Bronchial epithelial cell (primary cell): ENCODE data around the gene AOPEP. TPM values are rescaled to one million over a fixed set of nuclear protein-coding genes. Genes with fewer than 3 reads are reported as not detected.

ENCODE experiments used
- DNase-seq: peaks from one replicate; pipeline ENCODE4 v3.0.0-alpha.2; 2010; ENCODE audit warnings: low read depth
- FAIRE-seq: peaks from 2 replicates; lab custom pipeline; 2011; peaks lifted over from hg19 to GRCh38; lab: Jason Lieb, UNC
- H3K27me3 ChIP-seq: 2 replicates; pipeline ENCODE4 v1.5.1; 2011; ENCODE audit warnings: low read length; ENCODE audit not compliant: control insufficient read depth, insufficient read depth
- H3K36me3 ChIP-seq: 2 replicates; pipeline ENCODE4 v1.5.1; 2011; ENCODE audit warnings: low read length; ENCODE audit not compliant: control insufficient read depth, insufficient read depth
- H3K4me3 ChIP-seq: 2 replicates; pipeline ENCODE4 v1.5.1; 2011; ENCODE audit warnings: mild to moderate bottlenecking, low read depth, low read length, control low read depth
- CTCF ChIP-seq: IDR thresholded peaks from 2 replicates; pipeline ENCODE4 v1.5.1; 2011; ENCODE audit warnings: mild to moderate bottlenecking, moderate library complexity, low read length, control low read depth, inconsistent platforms; ENCODE audit not compliant: insufficient read depth, severe bottlenecking
- total RNA-seq: library from RNA; depleted of rRNA; stranded (reverse); fragments of >200 nt; gene quantifications from 2 replicates; pipeline ENCODE4 v1.2.1, GENCODE V29; 2014

AOPEP gene
- total RNA-seq, 1 donor from 2014 or later, result 91.1 TPM

GRCh38 chr9:94903961-94904421, 177.5 kb downstream of the AOPEP start:
- FAIRE-seq, result no peak
- TF ChIP-seq CTCF, result no peak
- Histone ChIP-seq H3K36me3 (no peaks in the 10 kb centered on the region), H3K4me3 (no peak overlapping the region), H3K27me3 (no peaks in the 10 kb centered on the region)
- DNase-seq, result no peak

DNA sequence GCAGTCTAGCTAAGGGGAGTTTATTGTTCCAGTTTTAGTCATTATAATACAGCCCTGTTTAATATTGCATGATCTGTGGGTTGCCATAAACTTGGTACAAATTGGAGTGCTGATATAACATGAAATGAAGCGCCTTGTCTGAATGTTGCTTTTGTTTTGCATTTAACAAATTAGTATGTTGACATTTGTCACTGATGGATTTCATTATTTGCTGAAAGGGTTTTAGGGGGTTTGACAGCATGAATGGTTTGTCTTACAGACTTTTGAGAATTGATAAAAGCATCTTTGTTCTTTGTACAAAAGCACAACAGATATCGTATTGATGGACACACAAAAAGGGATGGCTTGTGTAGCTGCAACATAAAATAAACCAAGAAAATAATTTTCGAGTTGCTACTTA, 178.3 kb downstream of the AOPEP start:
- no peak for DNase-seq
- no peaks in the 10 kb centered on the region for H3K36me3 ChIP-seq
- H3K4me3 ChIP-seq, result no peak overlapping the region
- FAIRE-seq, result no peak
- no peak for TF ChIP-seq CTCF
- H3K27me3 ChIP-seq, result no peaks in the 10 kb centered on the region

DNA sequence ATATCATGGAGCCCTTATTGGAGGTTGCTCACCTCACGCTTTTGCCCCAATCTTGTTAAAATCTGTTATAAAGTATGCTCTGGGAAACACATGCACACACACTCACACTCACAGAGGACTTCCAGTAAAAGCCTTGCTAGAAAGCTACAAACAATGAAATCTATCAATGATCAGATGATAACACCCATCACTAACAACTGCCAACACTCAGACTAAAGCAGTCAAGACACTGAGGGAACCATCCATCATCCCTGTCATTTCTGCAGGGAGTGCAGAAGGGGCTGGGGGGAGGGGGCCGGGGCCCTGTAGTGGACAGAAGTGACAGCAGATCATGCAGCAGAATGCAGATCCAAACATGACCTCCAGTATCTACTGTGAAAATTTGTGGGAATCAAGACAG, 179.1 kb downstream of the AOPEP start:
- no peak for DNase-seq
- H3K36me3 ChIP-seq, result no peaks in the 10 kb centered on the region
- TF ChIP-seq CTCF, result no peak
- H3K4me3 ChIP-seq, result no peak overlapping the region
- no peaks in the 10 kb centered on the region for H3K27me3 ChIP-seq
- no peak for FAIRE-seq

- no peak for DNase-seq
- TF ChIP-seq CTCF, result no peak
- H3K27me3 ChIP-seq, result no peaks in the 10 kb centered on the region
- H3K36me3 ChIP-seq, result no peaks in the 10 kb centered on the region
- no peak overlapping the region for H3K4me3 ChIP-seq
- FAIRE-seq, result no peak
Observed at GRCh38 chr9:94906181-94906580, 179.7 kb downstream of the AOPEP start.

GRCh38 chr9:94906713-94907112, 180.2 kb downstream of the AOPEP start:
- no peak overlapping the region for H3K4me3 ChIP-seq
- FAIRE-seq (no peak), DNase-seq (no peak)
- no peak for TF ChIP-seq CTCF
- no peaks in the 10 kb centered on the region for H3K27me3 ChIP-seq
- no peaks in the 10 kb centered on the region for H3K36me3 ChIP-seq

GRCh38 chr9:94907264-94907936, 180.9 kb downstream of the AOPEP start:
- DNase-seq (no peak), FAIRE-seq (no peak)
- no peak for TF ChIP-seq CTCF

More at GRCh38 chr9:94907264-94907936, 180.9 kb downstream of the AOPEP start:
- no peak overlapping the region for H3K4me3 ChIP-seq
- no peaks in the 10 kb centered on the region for H3K27me3 ChIP-seq
- H3K36me3 ChIP-seq, result no peaks in the 10 kb centered on the region
